Esophagus squamous epithelium (tissue), 5 donors: Measurements from ENCODE around the gene SMG7. TPM values are rescaled to one million over a fixed set of nuclear protein-coding genes. Genes with fewer than 3 reads are reported as not detected.

Experiments
- DNase-seq: peaks from one replicate; lab custom pipeline; 2025; lab: John Stamatoyannopoulos, UW
- H3K27ac ChIP-seq, 4 donors: fragments of 200-600 bp; sonication (generic); one replicate each; pipeline ENCODE4 v1.5.1; 2016 to 2019; ENCODE audit warnings: mild to moderate bottlenecking in 1 of 4
- H3K27me3 ChIP-seq, 4 donors: fragments of 200-600 bp; sonication (generic); 1 replicate in 3 of 4; 2 replicates in 1 of 4; pipeline versions ENCODE4 v1.5.1 to v1.6.0; 2017 to 2021; ENCODE audit warnings: antibody characterized with exemption in 1 of 4
- H3K36me3 ChIP-seq, 3 donors: fragments of 200-600 bp; sonication (generic); one replicate each; pipeline ENCODE4 v1.5.1; 2016 to 2019
- H3K4me1 ChIP-seq, 3 donors: fragments of 200-600 bp; sonication (generic); one replicate each; pipeline ENCODE4 v1.5.1; 2017 to 2019
- H3K4me3 ChIP-seq, 4 donors: fragments of 200-600 bp; sonication (generic); 1 replicate in 3 of 4; 2 replicates in 1 of 4; pipeline ENCODE4 v1.5.1; 2016 to 2019; ENCODE audit warnings: mild to moderate bottlenecking in 2 of 4, moderate library complexity in 1 of 4
- H3K9me3 ChIP-seq, 3 donors: fragments of 200-600 bp; sonication (generic); one replicate each; pipeline ENCODE4 v1.5.1; 2016 to 2019
- CTCF ChIP-seq, 6 experiments: fragments of 450-650 bp in 4 of 6; fragments of 200-600 bp in 2 of 6; sonication (generic) in 2 of 6; IDR thresholded peaks; one replicate each; pipeline ENCODE4 v1.5.1; 2016 to 2019; ENCODE audit warnings: antibody characterized with exemption in 6 of 6, mild to moderate bottlenecking in 4 of 6, moderate library complexity in 4 of 6
- POLR2A ChIP-seq, 4 donors: fragments of 450-650 bp; IDR thresholded peaks; one replicate each; pipeline ENCODE4 v1.6.1; 2017; ENCODE audit warnings: antibody characterized with exemption in 4 of 4, mild to moderate bottlenecking in 4 of 4, moderate library complexity in 3 of 4
- WGBS, 2 donors: methylation state at CpG; one replicate each; pipeline ENCODE4 v1.1.5; 2018; 5-methylcytosine and 5-hydroxymethylcytosine counted together
- intact Hi-C: fragments of 100-400 bp; cut with DNase I; formaldehyde crosslinking; loops from one replicate; pipeline ENCODE4 v1.15.0; 2022
- total RNA-seq, 4 donors: library from RNA; depleted of rRNA; stranded (reverse); fragments of >200 nt; gene quantifications; one replicate each; pipeline ENCODE4 v1.1.0, GENCODE V29; 2016
- donor health status: DM: yes; HTN: yes; CAD: no.

The SMG7 gene
- total RNA-seq, 4 donors from 2014 or later = 15.8 to 46.5 (median 35.3) TPM

DNA sequence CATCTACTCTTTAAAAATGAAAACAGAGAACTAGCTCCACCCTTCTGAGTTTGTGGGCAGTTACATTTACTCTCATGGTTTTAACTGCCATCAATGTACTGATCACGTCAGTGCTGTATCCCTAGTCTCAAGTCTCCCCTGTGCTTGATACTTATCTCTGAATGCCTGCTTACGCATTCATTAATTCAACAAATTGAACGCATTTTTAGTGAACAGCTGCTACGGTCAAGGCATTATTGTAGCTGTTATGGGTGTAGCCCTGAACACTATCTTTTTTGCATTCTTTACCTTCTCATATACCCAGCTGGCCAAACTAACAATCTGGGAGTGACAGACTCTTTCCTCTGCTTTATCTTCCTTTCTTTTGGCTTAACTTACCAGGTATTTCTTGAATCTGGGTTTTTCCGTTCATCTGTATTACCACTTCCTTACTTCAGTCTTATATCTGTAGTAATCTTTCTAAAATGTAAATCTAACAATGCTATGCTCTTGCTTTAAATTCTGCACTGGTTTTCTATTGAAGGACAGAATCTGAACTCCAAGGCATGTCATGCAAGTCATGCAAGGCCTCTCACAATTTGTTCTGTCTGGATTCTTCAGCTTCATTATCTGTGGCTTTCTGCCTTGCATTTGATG, 33.3 kb downstream of the SMG7 start:
- intact Hi-C loops = no loop called here
- WGBS, 2 donors = 91 to 93% methylated on average over 5 of the region's 5 CpGs
- Histone ChIP-seq H3K27ac (no peak overlapping the region), H3K9me3 (no peaks in the 10 kb centered on the region), H3K4me1 (no peaks in the 10 kb centered on the region), H3K4me3 (no peak overlapping the region), H3K36me3 (no peaks in the 10 kb centered on the region), H3K27me3 (no peaks in the 10 kb centered on the region)
- TF ChIP-seq POLR2A (IDR thresholded peaks at IDR 0.05) = no peak
- TF ChIP-seq CTCF (IDR thresholded peaks at IDR 0.05) = no peak
- no peak for DNase-seq

DNA sequence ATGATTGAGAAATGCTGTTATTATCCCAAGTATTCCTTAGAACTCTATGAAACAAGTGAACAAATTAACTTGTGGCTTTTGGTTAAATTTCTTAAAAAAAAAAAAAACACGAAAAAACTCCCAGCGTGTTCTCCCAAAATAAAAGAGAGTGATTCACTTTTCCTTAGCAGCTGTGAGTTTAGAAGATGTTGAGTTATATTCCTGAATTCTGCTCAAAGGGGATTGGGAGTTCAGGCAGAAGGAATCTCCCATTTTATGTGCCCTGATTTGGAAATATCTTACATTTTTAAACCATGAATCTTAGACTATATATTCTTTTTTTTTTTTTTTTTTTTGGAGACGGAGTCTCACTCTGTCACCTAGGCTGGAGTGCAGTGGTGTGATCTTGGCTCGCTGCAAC, 34.3 kb downstream of the SMG7 start:
- Histone ChIP-seq H3K4me3 (no peak overlapping the region), H3K36me3 (no peaks in the 10 kb centered on the region), H3K27me3 (no peaks in the 10 kb centered on the region), H3K9me3 (no peaks in the 10 kb centered on the region), H3K27ac (no peak overlapping the region), H3K4me1 (no peaks in the 10 kb centered on the region)
- TF ChIP-seq POLR2A (IDR thresholded peaks at IDR 0.05) (no peak), CTCF (IDR thresholded peaks at IDR 0.05) (no peak)
- DNase-seq = no peak
- WGBS, 2 donors = 77 to 82% methylated on average over 2 to 4 of the region's 4 CpGs
- intact Hi-C loops = no loop called here

DNA sequence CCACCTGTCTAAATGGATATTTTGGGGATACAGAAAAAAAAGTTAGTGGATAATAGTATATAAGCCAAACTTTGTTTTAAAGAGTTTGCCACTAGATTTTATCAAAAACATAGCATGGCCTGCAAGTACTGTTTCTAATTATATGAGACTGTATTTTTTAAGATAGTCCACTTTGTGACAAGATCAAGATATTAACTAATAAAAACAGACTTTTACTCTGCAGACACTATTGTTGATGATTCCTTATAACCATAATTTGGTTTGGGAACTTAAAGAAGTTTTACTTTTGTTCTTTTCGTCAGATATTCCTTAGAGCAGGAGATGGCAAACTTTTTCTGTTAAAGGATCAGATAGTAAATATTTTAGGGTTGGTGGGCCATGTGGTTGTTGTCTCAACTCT, 36.4 kb downstream of the SMG7 start:
- Histone ChIP-seq H3K9me3 (no peaks in the 10 kb centered on the region), H3K36me3 (no peaks in the 10 kb centered on the region), H3K4me3 (no peak overlapping the region), H3K27me3 (no peaks in the 10 kb centered on the region), H3K4me1 (no peaks in the 10 kb centered on the region), H3K27ac (no peak overlapping the region)
- TF ChIP-seq POLR2A (IDR thresholded peaks at IDR 0.05) (no peak), CTCF (IDR thresholded peaks at IDR 0.05) (no peak)
- WGBS, 2 donors = 91 to 96% methylated on average over 1 of the region's 1 CpG
- DNase-seq = no peak
- intact Hi-C loops = no loop called here

- Histone ChIP-seq H3K9me3 (no peaks in the 10 kb centered on the region), H3K4me1 (peaks cover 0 to 22% (median 7%) of the 10 kb centered on the region in 3 donors), H3K36me3 (peaks cover 0 to 15% (median 0%) of the 10 kb centered on the region in 3 donors), H3K4me3 (no peak overlapping the region), H3K27me3 (no peaks in the 10 kb centered on the region), H3K27ac (no peak overlapping the region)
- intact Hi-C loops = no loop called here
- no peak for DNase-seq
- WGBS, 2 donors = 84 to 89% methylated on average over 2 of the region's 2 CpGs
- TF ChIP-seq POLR2A (IDR thresholded peaks at IDR 0.05) (no peak), CTCF (IDR thresholded peaks at IDR 0.05) (no peak)
Observed at GRCh38 chr1:183512450-183512849, 40.2 kb downstream of the SMG7 start.

GRCh38 chr1:183514235-183514634, 41.9 kb downstream of the SMG7 start:
- Histone ChIP-seq H3K4me1 (peaks cover 0 to 23% (median 7%) of the 10 kb centered on the region in 3 donors), H3K27ac (no peak overlapping the region), H3K9me3 (no peaks in the 10 kb centered on the region), H3K27me3 (no peaks in the 10 kb centered on the region), H3K36me3 (peaks cover 3 to 32% (median 8%) of the 10 kb centered on the region in 3 donors), H3K4me3 (no peak overlapping the region)
- TF ChIP-seq POLR2A (IDR thresholded peaks at IDR 0.05) = no peak
- TF ChIP-seq CTCF (IDR thresholded peaks at IDR 0.05) = no peak
- 70% methylated on average over 1 of the region's 1 CpG for WGBS, 2 donors
- no peak for DNase-seq
- intact Hi-C loops = no loop called here
